ENCODE data around the gene CDH7.

CDH7 gene

GRCh38 chr18:65767406-65767805, 16.6 kb downstream of the CDH7 start:
- no peak for DNase-seq (ENCODE audit: low read depth)

- no peak for DNase-seq (ENCODE audit: low read depth)
Observed at GRCh38 chr18:65768120-65768778, 17.4 kb downstream of the CDH7 start.

GRCh38 chr18:65769652-65770051, 18.8 kb downstream of the CDH7 start:
- no peak for DNase-seq (ENCODE audit: low read depth)

GRCh38 chr18:65786474-65786873, 35.7 kb downstream of the CDH7 start:
- DNase-seq (ENCODE audit: low read depth): no peak

- no peak for DNase-seq (ENCODE audit: low read depth)
Observed at GRCh38 chr18:65788373-65788772, 37.6 kb downstream of the CDH7 start.

GRCh38 chr18:65790604-65791003, 39.8 kb downstream of the CDH7 start:
- DNase-seq (ENCODE audit: low read depth): no peak

- no peak for DNase-seq (ENCODE audit: low read depth)
Observed at GRCh38 chr18:65791719-65792118, 40.9 kb downstream of the CDH7 start.

GRCh38 chr18:65792456-65793074, 41.8 kb downstream of the CDH7 start:
- no peak for DNase-seq (ENCODE audit: low read depth)

GRCh38 chr18:65808759-65809158, 57.9 kb downstream of the CDH7 start:
- DNase-seq (ENCODE audit: low read depth): no peak

GRCh38 chr18:65811307-65811706, 60.5 kb downstream of the CDH7 start:
- DNase-seq (ENCODE audit: low read depth): no peak

- no peak for DNase-seq (ENCODE audit: low read depth)
Observed at GRCh38 chr18:65815506-65815905, 64.7 kb downstream of the CDH7 start.

GRCh38 chr18:65817178-65817577, 66.4 kb downstream of the CDH7 start:
- DNase-seq (ENCODE audit: low read depth): no peak

- DNase-seq (ENCODE audit: low read depth): no peak
Observed at GRCh38 chr18:65821911-65822310, 71.1 kb downstream of the CDH7 start.

GRCh38 chr18:65822826-65823225, 72.0 kb downstream of the CDH7 start:
- DNase-seq (ENCODE audit: low read depth): no peak

GRCh38 chr18:65827444-65827843, 76.6 kb downstream of the CDH7 start:
- no peak for DNase-seq (ENCODE audit: low read depth)

GRCh38 chr18:65835881-65836280, 85.1 kb downstream of the CDH7 start:
- no peak for DNase-seq (ENCODE audit: low read depth)

- DNase-seq (ENCODE audit: low read depth): no peak
Observed at GRCh38 chr18:65846107-65846506, 95.3 kb downstream of the CDH7 start.

GRCh38 chr18:65852273-65852672, 101.5 kb downstream of the CDH7 start:
- no peak for DNase-seq (ENCODE audit: low read depth)

GRCh38 chr18:65859075-65859474, 108.3 kb downstream of the CDH7 start:
- no peak for DNase-seq (ENCODE audit: low read depth)

- DNase-seq (ENCODE audit: low read depth): no peak
Observed at GRCh38 chr18:65869527-65869926, 118.7 kb downstream of the CDH7 start.

- DNase-seq (ENCODE audit: low read depth): no peak
Observed at GRCh38 chr18:65876310-65876709, 125.5 kb downstream of the CDH7 start.

- no peak for DNase-seq (ENCODE audit: low read depth)
Observed at GRCh38 chr18:65897292-65897691, 146.5 kb downstream of the CDH7 start.

- DNase-seq (ENCODE audit: low read depth): no peak
Observed at GRCh38 chr18:65901522-65901921, 150.7 kb downstream of the CDH7 start.

- no peak for DNase-seq (ENCODE audit: low read depth)
Observed at GRCh38 chr18:65906621-65907034, 155.8 kb downstream of the CDH7 start.
